GM21526 (cell line): ENCODE measurements around the gene LRRC42.
"Not testable (repeated sequence)": the region's sequence is repeated elsewhere in the genome, so short reads cannot be mapped to it uniquely, and the experiment has no call there.

ENCODE experiments used
- ATAC-seq: cut with Tn5 transposase; IDR thresholded peaks from one replicate; pipeline ENCODE4 v1.9.1; 2021; ENCODE audit warnings: moderate library complexity; ENCODE audit not compliant: unreplicated experiment, low FRiP score

Gene LRRC42

DNA sequence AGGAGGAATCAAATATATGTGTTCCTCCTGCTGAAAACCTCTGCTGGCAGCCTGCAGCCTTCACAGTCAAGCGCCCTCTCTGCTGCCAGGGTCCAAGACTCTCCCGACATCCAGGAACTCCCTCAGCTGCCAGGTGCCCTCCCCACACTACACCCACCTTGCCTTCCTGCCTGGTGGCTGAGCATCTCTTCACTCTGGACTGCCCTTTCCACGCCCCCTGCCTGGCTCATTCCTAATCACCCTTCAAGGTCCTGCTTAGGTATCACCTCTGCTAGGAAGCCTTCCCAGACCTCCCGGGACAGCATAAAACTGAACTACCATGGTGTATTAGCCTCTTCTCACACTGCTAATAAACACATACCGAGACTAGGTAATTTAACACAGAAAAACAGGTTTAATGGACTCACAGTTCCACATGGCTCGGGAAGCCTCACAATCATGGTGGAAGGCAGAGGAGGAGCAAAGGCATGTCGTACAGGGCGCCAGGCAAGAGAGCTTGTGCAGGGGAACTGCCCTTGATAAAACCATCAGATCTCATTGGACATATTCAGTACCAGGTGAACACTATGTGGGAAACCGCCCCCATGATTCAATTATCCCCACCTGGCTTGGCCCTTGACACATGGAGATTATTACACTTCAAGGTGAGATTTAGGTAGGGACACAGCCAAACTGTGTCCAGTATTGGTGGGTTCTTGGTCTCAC is 56.5 kb downstream of the LRRC42 start:
- ATAC-seq, result no peak

DNA sequence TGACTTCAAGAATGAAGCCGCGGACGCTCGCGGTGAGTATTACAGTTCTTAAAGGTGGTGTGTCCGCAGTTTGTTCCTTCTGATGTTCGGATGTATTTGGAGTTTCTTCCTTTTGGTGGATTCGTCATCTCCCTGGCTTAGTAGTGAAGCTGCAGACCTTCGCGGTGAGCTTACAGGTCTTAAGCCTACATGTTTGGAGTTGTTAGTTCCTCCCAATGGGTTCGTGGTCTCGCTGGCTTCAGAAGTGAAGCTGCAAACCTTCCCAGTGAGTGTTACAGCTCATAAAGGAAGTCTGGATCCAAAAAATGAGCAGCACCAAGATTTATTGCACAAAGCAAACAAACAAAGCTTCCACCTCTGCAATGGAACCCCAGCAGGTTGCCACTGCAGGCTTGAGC is 57.1 kb downstream of the LRRC42 start:
- no peak for ATAC-seq

- not testable (repeated sequence) for ATAC-seq
Observed at GRCh38 chr1:54003750-54004480, 57.8 kb downstream of the LRRC42 start.

DNA sequence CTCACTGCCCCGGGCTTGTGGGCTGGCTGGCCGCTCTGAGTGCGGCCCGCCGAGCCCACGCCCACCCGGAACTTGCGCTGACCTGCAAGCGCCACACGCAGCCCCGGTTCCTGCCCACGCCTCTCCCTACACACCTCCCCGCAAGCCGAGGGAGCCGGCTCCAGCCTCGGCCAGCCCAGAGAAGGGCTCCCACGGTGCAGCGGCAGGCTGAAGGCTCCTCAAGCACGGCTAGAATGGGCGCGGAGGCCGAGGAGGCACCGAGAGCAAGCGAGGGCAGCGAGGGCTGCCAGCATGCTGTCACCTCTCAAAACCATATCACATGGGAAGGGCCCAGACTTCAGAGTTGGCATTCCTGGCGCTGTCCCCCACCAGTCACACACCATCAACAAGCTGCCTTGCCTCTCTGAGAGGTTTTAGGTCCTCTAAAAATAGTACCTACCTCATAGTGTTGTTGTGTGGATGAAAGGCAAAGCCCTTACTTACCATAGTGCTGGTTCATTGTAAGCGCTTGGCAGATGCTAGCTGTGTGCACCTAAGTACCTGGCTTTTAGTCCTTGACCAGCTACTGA is 58.4 kb downstream of the LRRC42 start:
- no peak for ATAC-seq

GRCh38 chr1:54006508-54006907 is 60.4 kb downstream of the LRRC42 start:
- ATAC-seq, result no peak

DNA sequence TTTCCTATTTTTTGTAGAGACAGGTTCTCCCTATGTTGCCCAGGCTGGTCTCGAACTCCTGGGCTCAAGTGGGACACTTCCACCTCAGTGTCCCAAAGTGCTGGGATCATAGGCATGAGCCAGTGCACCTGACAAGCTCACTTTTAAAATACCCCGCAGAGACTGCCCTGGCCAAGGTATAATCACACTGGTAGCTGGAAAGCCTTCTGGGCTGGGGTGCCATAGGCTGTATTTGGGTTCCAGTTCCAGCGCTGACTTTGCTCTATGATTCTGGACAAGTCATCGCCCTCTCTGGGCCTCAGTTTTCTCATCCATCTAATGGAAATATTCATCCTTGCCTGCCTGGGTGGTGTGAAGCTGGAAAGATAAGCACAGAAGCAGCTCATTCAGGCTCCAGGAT is 61.5 kb downstream of the LRRC42 start:
- no peak for ATAC-seq

GRCh38 chr1:54008876-54009275 is 62.7 kb downstream of the LRRC42 start:
- ATAC-seq, result no peak

GRCh38 chr1:54009406-54009805 is 63.3 kb downstream of the LRRC42 start:
- ATAC-seq, result no peak

DNA sequence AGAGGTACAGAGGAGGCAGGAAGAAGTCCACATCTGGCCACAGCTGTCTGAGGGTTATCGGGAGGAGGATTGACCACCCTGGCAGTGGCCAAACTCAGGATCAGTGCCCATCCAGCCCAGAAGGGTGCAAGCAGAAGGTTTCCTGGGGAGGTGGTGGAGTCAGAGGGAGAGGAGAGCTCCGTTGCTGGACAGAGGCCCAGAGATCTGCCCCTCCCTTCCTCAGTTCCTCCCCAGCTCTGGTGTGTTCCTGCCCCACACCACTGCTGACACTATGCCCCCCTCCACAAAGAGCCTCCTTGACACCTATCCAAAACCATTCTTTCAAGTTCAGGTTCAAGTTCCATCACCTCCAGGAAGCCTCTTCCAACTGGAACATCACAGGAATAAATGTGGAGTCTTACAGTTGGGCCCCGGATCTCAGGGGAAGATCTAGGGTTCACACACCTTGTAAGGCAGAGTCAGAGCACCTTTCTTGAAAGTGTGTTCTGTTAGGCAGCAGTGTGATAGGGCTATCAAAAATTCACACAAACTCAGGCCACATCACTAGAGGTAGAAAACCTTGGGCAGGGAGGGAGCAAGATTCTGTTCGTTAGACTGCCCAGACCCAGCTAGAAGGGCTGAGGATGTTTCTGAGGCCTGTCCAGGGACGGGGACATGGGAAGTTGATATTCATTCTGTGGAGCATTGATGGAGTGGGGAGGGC is 64.4 kb downstream of the LRRC42 start:
- ATAC-seq, result no peak

GRCh38 chr1:54011316-54012007 is 65.3 kb downstream of the LRRC42 start:
- ATAC-seq, result no peak

GRCh38 chr1:54012008-54012325 is 65.8 kb downstream of the LRRC42 start:
- ATAC-seq, result no peak

GRCh38 chr1:54012863-54013262 is 66.7 kb downstream of the LRRC42 start:
- no peak for ATAC-seq

GRCh38 chr1:54013393-54014008 is 67.4 kb downstream of the LRRC42 start:
- ATAC-seq, result no peak

- ATAC-seq, result no peak
Observed at GRCh38 chr1:54014009-54014629, 68.0 kb downstream of the LRRC42 start.

- no peak for ATAC-seq
Observed at GRCh38 chr1:54016343-54017282, 70.5 kb downstream of the LRRC42 start.
